ENCODE measurements around the gene SCIN.
A peak's percentile ranks its signal among the peaks of the same experiment; 100 is the strongest.

SCIN gene

DNA sequence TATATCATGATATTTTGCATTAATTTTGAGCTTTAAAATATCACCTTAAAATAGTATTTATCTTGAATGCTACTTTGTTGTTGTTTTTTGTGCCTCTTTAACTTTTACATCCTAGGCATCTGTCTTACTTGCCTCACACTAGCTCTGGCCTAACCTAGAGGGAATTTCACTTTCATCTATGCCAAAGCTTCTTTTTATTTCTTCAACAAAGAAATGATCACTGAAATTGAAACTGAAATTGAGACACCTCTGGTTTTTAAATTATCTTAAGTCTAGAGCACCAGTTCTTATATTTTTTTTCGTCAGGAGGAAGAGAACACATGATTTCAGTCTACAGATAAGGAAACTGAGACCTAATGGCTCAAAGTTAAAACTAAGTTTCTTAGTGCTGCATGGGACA, 3.5 kb upstream of the SCIN start:
- TF ChIP-seq, protein P1, sequence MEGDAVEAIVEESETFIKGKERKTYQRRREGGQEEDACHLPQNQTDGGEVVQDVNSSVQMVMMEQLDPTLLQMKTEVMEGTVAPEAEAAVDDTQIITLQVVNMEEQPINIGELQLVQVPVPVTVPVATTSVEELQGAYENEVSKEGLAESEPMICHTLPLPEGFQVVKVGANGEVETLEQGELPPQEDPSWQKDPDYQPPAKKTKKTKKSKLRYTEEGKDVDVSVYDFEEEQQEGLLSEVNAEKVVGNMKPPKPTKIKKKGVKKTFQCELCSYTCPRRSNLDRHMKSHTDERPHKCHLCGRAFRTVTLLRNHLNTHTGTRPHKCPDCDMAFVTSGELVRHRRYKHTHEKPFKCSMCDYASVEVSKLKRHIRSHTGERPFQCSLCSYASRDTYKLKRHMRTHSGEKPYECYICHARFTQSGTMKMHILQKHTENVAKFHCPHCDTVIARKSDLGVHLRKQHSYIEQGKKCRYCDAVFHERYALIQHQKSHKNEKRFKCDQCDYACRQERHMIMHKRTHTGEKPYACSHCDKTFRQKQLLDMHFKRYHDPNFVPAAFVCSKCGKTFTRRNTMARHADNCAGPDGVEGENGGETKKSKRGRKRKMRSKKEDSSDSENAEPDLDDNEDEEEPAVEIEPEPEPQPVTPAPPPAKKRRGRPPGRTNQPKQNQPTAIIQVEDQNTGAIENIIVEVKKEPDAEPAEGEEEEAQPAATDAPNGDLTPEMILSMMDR (IDR thresholded peaks at IDR 0.05; ENCODE audit: borderline replicate concordance, control extremely low read depth, extremely low read depth, insufficient read depth, missing control alignments), result no peak
- in situ Hi-C loops (cut with MboI; ENCODE audit: low sequenced_read_pairs, unreplicated experiment), result no loop called here
- peak; percentile 62 for DNase-seq (ENCODE audit: low spot score)

DNA sequence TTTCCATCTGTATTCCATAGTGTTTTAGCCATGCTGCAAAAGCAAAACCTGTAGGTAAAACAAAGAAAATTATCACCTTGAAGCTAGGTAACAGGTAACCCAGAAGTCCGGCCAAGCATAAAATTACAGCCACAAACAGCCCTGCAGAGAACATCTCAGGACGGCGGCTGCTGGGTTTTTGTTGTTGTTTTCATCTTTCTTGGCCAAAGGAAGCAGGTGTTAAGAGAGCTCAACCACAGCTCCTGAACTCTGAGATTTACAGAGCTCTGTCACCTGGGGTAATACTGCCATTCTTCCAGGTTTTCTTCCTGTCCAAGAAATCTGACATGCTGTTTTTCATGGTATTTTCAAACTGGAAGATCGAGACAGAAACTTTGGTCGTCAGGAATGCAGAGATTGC, 847 bp upstream of the SCIN start:
- in situ Hi-C loops (cut with MboI; ENCODE audit: low sequenced_read_pairs, unreplicated experiment), result no loop called here
- no peak for DNase-seq (ENCODE audit: low spot score)

DNA sequence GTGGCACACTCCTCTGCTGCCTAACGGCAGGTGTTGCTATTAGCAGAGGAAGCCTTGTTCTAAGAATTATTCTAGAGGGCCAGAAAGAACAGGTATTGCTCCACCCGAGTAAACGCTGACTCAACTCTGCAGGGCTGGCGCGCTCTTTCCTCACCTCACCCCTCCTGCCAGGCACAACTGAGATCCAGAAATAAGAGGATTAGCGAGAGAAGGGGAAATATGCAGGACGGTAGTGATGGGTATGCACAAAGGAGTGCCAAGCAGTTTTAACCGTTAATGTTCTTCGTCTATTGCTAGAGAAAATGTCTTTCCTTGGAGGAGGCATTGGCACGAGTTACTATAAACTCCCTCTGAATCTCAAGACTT, 369 bp upstream of the SCIN start:
- DNase-seq (ENCODE audit: low spot score), result peak; percentile 19
- in situ Hi-C loops (cut with MboI; ENCODE audit: low sequenced_read_pairs, unreplicated experiment), result no loop called here
- TF ChIP-seq, protein P1 (IDR thresholded peaks at IDR 0.05; ENCODE audit: borderline replicate concordance, control extremely low read depth, extremely low read depth, insufficient read depth, missing control alignments), result no peak

More for the DNA sequence above, 847 bp upstream of the SCIN start:
- TF ChIP-seq, protein P1 (IDR thresholded peaks at IDR 0.05; ENCODE audit: borderline replicate concordance, control extremely low read depth, extremely low read depth, insufficient read depth, missing control alignments), result no peak

DNA sequence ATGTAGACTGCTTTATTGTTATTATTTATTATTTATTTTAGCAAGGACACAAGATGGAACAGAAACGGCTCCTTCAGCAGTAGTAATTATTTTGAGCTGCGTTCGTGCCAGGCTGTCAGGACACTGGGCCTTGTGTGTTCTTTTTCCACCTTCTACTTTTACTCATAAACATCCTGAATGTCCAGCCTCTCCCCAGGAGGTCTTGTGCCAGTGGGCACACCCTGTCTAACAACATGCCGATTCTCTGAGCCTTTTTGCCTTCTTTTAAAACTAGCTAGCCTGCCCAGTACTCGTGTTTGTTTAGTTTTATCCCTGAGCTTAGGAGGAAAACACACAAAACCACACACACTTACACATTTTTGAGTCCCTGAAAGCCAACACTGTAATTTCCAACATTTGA, 1.2 kb downstream of the SCIN start:
- TF ChIP-seq, protein P1 (IDR thresholded peaks at IDR 0.05; ENCODE audit: borderline replicate concordance, control extremely low read depth, extremely low read depth, insufficient read depth, missing control alignments), result no peak
- in situ Hi-C loops (cut with MboI; ENCODE audit: low sequenced_read_pairs, unreplicated experiment), result no loop called here
- no peak for DNase-seq (ENCODE audit: low spot score)

DNA sequence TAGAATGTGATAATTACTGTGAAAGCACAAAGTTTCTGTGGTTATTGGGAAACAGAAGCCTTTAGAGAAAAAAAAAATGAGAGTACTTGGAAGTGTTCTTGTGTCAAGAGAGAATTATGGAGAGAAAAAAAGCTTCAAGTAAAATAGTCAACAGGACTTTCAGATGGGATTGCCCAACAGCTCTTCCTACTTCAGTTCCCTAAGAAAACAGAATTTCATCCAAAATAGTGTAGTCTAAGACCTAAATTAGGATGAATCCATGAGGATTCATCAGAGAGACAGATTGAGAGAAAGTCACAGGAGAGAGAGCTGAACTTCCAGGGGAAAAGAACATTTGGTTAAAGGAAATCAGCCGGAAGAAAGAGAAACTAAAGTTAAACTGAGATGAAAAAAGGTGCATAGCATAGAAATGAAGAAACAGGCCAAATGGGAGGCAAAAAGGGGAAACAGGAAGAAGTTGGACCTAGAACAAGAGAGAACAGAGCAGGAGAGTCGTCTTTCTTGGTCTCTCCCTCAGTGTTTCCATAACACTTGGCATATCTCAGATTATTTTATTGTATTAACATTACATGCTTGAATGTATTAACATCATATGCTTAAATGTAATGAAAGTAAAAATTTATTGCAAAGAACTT, 2.5 kb downstream of the SCIN start:
- TF ChIP-seq, protein P1 (IDR thresholded peaks at IDR 0.05; ENCODE audit: borderline replicate concordance, control extremely low read depth, extremely low read depth, insufficient read depth, missing control alignments), result no peak
- no peak for DNase-seq (ENCODE audit: low spot score)

DNA sequence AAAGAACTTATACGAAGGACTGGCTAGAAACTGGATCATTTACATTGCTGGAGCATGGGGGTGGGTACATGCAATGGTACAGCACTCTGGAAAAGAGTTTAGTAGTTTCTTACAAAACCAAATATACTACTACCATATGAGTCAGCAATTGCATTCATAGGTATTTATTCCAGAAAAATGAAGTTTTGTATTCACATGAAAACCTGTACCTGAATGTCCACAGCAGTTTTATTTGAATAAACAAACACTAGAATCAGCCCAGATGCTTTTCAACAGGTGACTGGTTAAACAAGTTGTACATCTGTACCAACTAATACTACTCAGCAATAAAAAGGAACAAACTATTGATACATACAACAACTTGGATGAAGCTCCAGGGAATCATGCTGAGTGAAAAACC, 3.4 kb downstream of the SCIN start:
- TF ChIP-seq, protein P1 (IDR thresholded peaks at IDR 0.05; ENCODE audit: borderline replicate concordance, control extremely low read depth, extremely low read depth, insufficient read depth, missing control alignments), result no peak
- in situ Hi-C loops (cut with MboI; ENCODE audit: low sequenced_read_pairs, unreplicated experiment), result no loop called here
- no peak for DNase-seq (ENCODE audit: low spot score)

More for the DNA sequence above, 2.5 kb downstream of the SCIN start:
- in situ Hi-C loops (cut with MboI; ENCODE audit: low sequenced_read_pairs, unreplicated experiment), result no loop called here
